ENCODE data around the gene CCDC43. TPM values are rescaled to one million over a fixed set of nuclear protein-coding genes. Genes with fewer than 3 reads are reported as not detected.
"Not testable (repeated sequence)": the region's sequence is repeated elsewhere in the genome, so short reads cannot be mapped to it uniquely, and the experiment has no call there.

CCDC43 gene
- total and polyA plus RNA-seq, 5 donors: 19.0 to 25.9 (median 23.8) TPM

GRCh38 chr17:44646280-44646679 lies 43.3 kb downstream of the CCDC43 start:
- H3K27ac ChIP-seq (ENCODE audit: low read length): no peak overlapping the region
- H3K27me3 ChIP-seq (ENCODE audit: control insufficient read depth, insufficient read depth): no peaks in the 10 kb centered on the region
- no peaks in the 10 kb centered on the region for H3K4me1 ChIP-seq (ENCODE audit: control insufficient read depth, insufficient read depth, low read length)
- H3K4me3 ChIP-seq (ENCODE audit: low read length): no peak overlapping the region
- DNase-seq (no peak), ATAC-seq (no peak)
- H3K9me3 ChIP-seq (ENCODE audit: control insufficient read depth, low read length): no peaks in the 10 kb centered on the region
- 86% methylated on average over 4 of the region's 4 CpGs for WGBS
- intact Hi-C loops (cut with DNase I): no loop called here

DNA sequence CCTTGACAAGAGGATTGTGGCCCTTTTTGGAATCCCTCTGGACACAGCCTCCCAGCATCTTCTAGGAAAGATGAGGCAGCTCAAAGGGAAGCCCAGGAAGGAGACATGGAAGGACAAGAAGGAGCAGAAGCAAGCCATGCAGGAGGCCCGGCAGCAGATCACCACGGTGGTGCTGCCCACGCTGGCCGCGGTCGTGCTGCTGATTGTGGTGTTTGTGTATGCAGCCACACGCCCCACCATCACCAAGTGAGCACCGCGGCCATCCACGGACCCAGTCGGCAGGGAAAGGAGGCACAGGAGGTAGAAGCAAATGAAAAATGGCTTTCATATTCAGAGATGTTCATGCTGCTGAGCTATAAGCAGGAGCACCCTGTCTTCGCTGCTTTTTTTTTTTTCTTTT lies 44.2 kb downstream of the CCDC43 start:
- no peaks in the 10 kb centered on the region for H3K4me1 ChIP-seq (ENCODE audit: control insufficient read depth, insufficient read depth, low read length)
- no peak overlapping the region for H3K4me3 ChIP-seq (ENCODE audit: low read length)
- ATAC-seq (no peak), DNase-seq (no peak)
- no peaks in the 10 kb centered on the region for H3K9me3 ChIP-seq (ENCODE audit: control insufficient read depth, low read length)
- 91% methylated on average over 12 of the region's 12 CpGs for WGBS
- H3K27me3 ChIP-seq (ENCODE audit: control insufficient read depth, insufficient read depth): no peaks in the 10 kb centered on the region
- H3K27ac ChIP-seq (ENCODE audit: low read length): no peak overlapping the region
- intact Hi-C loops (cut with DNase I): no loop called here

- no peaks in the 10 kb centered on the region for H3K9me3 ChIP-seq (ENCODE audit: control insufficient read depth, low read length)
- no peak overlapping the region for H3K4me3 ChIP-seq (ENCODE audit: low read length)
- H3K27ac ChIP-seq (ENCODE audit: low read length): no peak overlapping the region
- intact Hi-C loops (cut with DNase I): no loop called here
- H3K27me3 ChIP-seq (ENCODE audit: control insufficient read depth, insufficient read depth): no peaks in the 10 kb centered on the region
- WGBS: 35% methylated on average over 7 of the region's 7 CpGs
- no peaks in the 10 kb centered on the region for H3K4me1 ChIP-seq (ENCODE audit: control insufficient read depth, insufficient read depth, low read length)
- ATAC-seq (peak; percentile 48 to 78), DNase-seq (no peak)
Observed at GRCh38 chr17:44642834-44643233, 46.7 kb downstream of the CCDC43 start.

DNA sequence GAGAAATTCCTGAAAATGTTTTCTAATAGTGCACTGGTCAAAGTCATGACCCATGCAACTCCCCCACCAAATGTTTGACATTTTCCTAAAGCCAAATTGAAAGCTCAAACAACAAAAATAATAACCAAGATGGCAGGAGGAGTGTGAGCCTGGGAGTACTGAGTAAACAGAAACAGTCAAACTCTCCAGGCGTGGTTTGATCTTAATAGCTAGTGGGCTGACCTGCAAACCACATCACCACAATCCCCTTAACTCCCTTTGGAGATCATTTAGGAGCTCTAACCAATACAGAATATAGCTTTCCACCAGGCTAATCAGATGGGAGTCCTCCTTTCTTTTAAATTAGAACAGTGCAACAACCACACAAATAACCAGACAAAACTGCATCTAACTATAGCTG lies 52.5 kb downstream of the CCDC43 start:
- Histone ChIP-seq H3K4me3 (ENCODE audit: low read length) (no peak overlapping the region), H3K4me1 (ENCODE audit: control insufficient read depth, insufficient read depth, low read length) (no peaks in the 10 kb centered on the region), H3K27ac (ENCODE audit: low read length) (no peak overlapping the region), H3K27me3 (ENCODE audit: control insufficient read depth, insufficient read depth) (no peaks in the 10 kb centered on the region), H3K9me3 (ENCODE audit: control insufficient read depth, low read length) (no peaks in the 10 kb centered on the region)
- ATAC-seq (no peak), DNase-seq (no peak)
- intact Hi-C loops (cut with DNase I): loop anchor here in 3 of 4 donors (2.0 to 5.0 kb wide), 2 partner anchors 104 to 105 kb away; no protein-coding TSS in a partner anchor
- 74% methylated on average over 1 of the region's 1 CpG for WGBS

DNA sequence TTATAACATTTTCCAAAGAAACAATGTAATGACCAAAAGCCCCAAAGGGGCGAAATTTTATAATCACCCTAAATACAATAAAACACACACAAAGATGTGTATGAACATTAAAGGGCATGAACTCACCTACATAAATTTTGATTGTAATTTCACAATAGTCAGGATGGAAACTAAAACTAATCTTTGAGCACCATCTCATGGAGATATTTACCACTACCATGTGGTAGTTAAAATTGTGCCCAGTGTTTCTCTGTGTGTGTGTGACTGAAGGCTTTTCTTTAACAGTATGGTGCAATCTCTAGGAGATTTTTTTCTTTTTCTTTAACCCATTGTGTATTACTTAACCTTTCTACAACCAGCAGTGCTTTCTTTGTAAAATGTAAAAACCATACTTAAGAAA lies 53.0 kb downstream of the CCDC43 start:
- 51% methylated on average over 1 of the region's 1 CpG for WGBS
- Histone ChIP-seq H3K9me3 (ENCODE audit: control insufficient read depth, low read length) (no peaks in the 10 kb centered on the region), H3K4me1 (ENCODE audit: control insufficient read depth, insufficient read depth, low read length) (no peaks in the 10 kb centered on the region), H3K27me3 (ENCODE audit: control insufficient read depth, insufficient read depth) (no peaks in the 10 kb centered on the region), H3K27ac (ENCODE audit: low read length) (no peak overlapping the region), H3K4me3 (ENCODE audit: low read length) (no peak overlapping the region)
- ATAC-seq (peak in 1 of 2 donors; percentile 39), DNase-seq (no peak)
- intact Hi-C loops (cut with DNase I): loop anchor here in 3 of 4 donors (2.0 to 5.0 kb wide), 2 partner anchors 104 kb away; no protein-coding TSS in a partner anchor

- WGBS: 72% methylated on average over 4 of the region's 4 CpGs
- H3K4me3 ChIP-seq (ENCODE audit: low read length); H3K27me3 ChIP-seq (ENCODE audit: control insufficient read depth, insufficient read depth); H3K27ac ChIP-seq (ENCODE audit: low read length); DNase-seq; ATAC-seq; H3K9me3 ChIP-seq (ENCODE audit: control insufficient read depth, low read length); intact Hi-C loops (cut with DNase I); H3K4me1 ChIP-seq (ENCODE audit: control insufficient read depth, insufficient read depth, low read length): not testable (repeated sequence)
Observed at GRCh38 chr17:44634401-44634800, 55.2 kb downstream of the CCDC43 start.

GRCh38 chr17:44633998-44634397 lies 55.6 kb downstream of the CCDC43 start:
- WGBS: 78% methylated on average over 8 of the region's 8 CpGs
- H3K9me3 ChIP-seq (ENCODE audit: control insufficient read depth, low read length): no peaks in the 10 kb centered on the region
- H3K4me1 ChIP-seq (ENCODE audit: control insufficient read depth, insufficient read depth, low read length): no peaks in the 10 kb centered on the region
- H3K4me3 ChIP-seq (ENCODE audit: low read length): no peak overlapping the region
- no peak for ATAC-seq
- H3K27me3 ChIP-seq (ENCODE audit: control insufficient read depth, insufficient read depth): no peaks in the 10 kb centered on the region
- DNase-seq: no peak
- H3K27ac ChIP-seq (ENCODE audit: low read length): no peak overlapping the region
- intact Hi-C loops (cut with DNase I): no loop called here

DNA sequence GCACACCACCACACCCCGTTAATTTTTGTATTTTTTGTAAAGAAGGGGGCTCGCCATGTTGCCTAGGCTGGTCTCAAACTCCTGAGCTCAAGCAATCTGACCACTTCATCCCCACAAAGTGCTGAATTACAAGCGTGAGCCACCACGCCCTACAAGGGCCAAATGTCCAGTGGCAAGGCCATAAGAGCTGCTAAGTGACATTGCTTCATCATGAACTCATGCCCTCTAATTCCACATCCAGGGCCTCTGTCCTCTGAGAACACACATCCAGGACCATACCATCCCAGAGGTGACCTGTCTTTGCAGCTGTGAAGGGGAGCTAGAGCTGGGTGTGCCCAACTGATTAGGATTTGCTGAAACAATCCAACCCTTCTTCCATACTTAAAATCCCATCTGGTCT lies 58.9 kb downstream of the CCDC43 start:
- Histone ChIP-seq H3K4me1 (ENCODE audit: control insufficient read depth, insufficient read depth, low read length) (no peaks in the 10 kb centered on the region), H3K4me3 (ENCODE audit: low read length) (no peak overlapping the region), H3K9me3 (ENCODE audit: control insufficient read depth, low read length) (no peaks in the 10 kb centered on the region), H3K27ac (ENCODE audit: low read length) (no peak overlapping the region), H3K27me3 (ENCODE audit: control insufficient read depth, insufficient read depth) (no peaks in the 10 kb centered on the region)
- no peak for ATAC-seq
- no peak for DNase-seq
- intact Hi-C loops (cut with DNase I): no loop called here
- WGBS: 90% methylated on average over 4 of the region's 4 CpGs

GRCh38 chr17:44629314-44629713 lies 60.3 kb downstream of the CCDC43 start:
- intact Hi-C loops (cut with DNase I): loop anchor here in 1 of 4 donors (10.0 kb wide), 1 partner anchor 75 kb away; the partner anchor contains the start of gene FZD2
- Histone ChIP-seq H3K4me3 (ENCODE audit: low read length) (no peak overlapping the region), H3K9me3 (ENCODE audit: control insufficient read depth, low read length) (no peaks in the 10 kb centered on the region), H3K27me3 (ENCODE audit: control insufficient read depth, insufficient read depth) (no peaks in the 10 kb centered on the region), H3K27ac (ENCODE audit: low read length) (no peak overlapping the region), H3K4me1 (ENCODE audit: control insufficient read depth, insufficient read depth, low read length) (no peaks in the 10 kb centered on the region)
- 95% methylated on average over 13 of the region's 13 CpGs for WGBS
- ATAC-seq: no peak
- DNase-seq: no peak

GRCh38 chr17:44628243-44629188 lies 61.1 kb downstream of the CCDC43 start:
- DNase-seq (peak; percentile 82 to 86 (median 83)), ATAC-seq (peak; percentile 87 to 91)
- intact Hi-C loops (cut with DNase I): loop anchor here in 1 of 4 donors (10.0 kb wide), 1 partner anchor 74 kb away; the partner anchor contains the start of gene FZD2
- H3K4me3 ChIP-seq (ENCODE audit: low read length): peak overlapping the region; percentile 26
- no peaks in the 10 kb centered on the region for H3K27me3 ChIP-seq (ENCODE audit: control insufficient read depth, insufficient read depth)
- peak overlapping the region; percentile 55 for H3K27ac ChIP-seq (ENCODE audit: low read length)
- H3K9me3 ChIP-seq (ENCODE audit: control insufficient read depth, low read length): no peaks in the 10 kb centered on the region
- H3K4me1 ChIP-seq (ENCODE audit: control insufficient read depth, insufficient read depth, low read length): no peaks in the 10 kb centered on the region
- WGBS: 38% methylated on average over 34 of the region's 34 CpGs

DNA sequence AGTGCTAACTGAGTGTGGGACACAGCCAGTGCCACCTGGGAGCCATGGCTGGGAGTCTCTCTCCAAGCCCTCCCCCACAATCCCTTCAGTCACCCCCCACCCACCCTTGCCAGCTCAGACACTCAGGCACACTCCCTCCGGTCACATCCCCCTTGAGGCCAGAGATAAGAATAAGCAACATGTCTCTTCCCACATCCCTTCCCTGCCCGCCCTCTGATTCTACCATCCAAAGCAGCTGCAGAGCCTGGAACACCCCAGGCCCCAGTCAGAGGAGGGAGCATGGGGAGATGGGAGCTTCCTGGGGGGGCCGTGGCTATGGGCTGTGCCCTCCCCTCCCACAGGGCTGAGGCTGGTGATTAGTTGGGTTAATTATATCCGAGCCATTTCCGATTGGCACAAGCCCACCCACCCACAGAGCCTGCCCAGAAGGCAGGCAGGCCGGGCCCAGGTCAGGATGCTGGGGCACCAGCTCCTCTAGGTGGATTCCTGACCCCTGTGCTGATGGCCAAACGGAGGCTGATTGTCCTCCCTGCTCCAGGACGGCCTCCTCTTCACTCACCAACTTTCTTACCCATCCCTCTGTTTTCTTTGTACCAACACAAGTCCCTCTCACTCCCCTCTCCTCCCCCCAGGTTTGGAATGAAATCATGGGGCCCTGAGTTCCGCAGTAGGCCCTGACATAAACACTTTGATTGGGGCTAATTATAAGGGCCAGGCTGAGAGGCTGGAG lies 61.9 kb downstream of the CCDC43 start:
- intact Hi-C loops (cut with DNase I): loop anchor here in 1 of 4 donors (10.0 kb wide), 1 partner anchor 73 kb away; the partner anchor contains the start of gene FZD2

More for the DNA sequence above, 61.9 kb downstream of the CCDC43 start:
- H3K27ac ChIP-seq (ENCODE audit: low read length): no peak overlapping the region
- no peaks in the 10 kb centered on the region for H3K9me3 ChIP-seq (ENCODE audit: control insufficient read depth, low read length)
- ATAC-seq (no peak), DNase-seq (no peak)
- WGBS: 79% methylated on average over 9 of the region's 9 CpGs
- H3K4me3 ChIP-seq (ENCODE audit: low read length): no peak overlapping the region
- H3K4me1 ChIP-seq (ENCODE audit: control insufficient read depth, insufficient read depth, low read length): no peaks in the 10 kb centered on the region
- H3K27me3 ChIP-seq (ENCODE audit: control insufficient read depth, insufficient read depth): no peaks in the 10 kb centered on the region

Measured in right cardiac atrium (tissue), 5 donors.